Smooth muscle cell of the brain vasculature (primary cell): ENCODE measurements around the gene AQP4.

Source experiments
- DNase-seq: peaks from one replicate; pipeline ENCODE4 v3.0.0-alpha.2; 2012; ENCODE audit warnings: low read depth, low spot score

The AQP4 gene

DNA sequence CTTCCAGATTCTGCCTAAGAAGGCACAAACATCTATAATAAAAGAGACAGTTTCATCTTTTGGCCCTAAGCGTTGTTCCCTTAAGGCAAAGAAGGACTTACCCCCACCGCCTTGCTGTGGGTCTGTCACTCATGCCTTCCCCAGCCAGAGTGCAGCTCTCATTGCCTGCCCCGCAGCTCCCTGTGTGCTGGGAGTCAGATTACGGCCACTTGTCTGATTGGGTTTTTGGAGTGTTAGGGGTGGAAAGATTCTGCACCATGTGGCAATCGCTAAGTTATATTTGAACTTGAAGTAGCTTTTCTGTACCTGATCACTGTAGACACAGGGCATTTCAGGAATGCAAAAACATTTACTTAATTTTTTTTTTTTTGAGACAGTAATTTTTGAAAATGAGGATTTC lies at the start of gene AQP4:
Gene AQP4 (minus strand): TSS at position 151 of the 400 bp plus-strand sequence. CDS start 18 bp downstream, at position 133.
- DNase-seq = no peak

- no peak for DNase-seq
These were observed 46.3 kb upstream of the AQP4 start for GRCh38 chr18:26911840-26912239.

DNA sequence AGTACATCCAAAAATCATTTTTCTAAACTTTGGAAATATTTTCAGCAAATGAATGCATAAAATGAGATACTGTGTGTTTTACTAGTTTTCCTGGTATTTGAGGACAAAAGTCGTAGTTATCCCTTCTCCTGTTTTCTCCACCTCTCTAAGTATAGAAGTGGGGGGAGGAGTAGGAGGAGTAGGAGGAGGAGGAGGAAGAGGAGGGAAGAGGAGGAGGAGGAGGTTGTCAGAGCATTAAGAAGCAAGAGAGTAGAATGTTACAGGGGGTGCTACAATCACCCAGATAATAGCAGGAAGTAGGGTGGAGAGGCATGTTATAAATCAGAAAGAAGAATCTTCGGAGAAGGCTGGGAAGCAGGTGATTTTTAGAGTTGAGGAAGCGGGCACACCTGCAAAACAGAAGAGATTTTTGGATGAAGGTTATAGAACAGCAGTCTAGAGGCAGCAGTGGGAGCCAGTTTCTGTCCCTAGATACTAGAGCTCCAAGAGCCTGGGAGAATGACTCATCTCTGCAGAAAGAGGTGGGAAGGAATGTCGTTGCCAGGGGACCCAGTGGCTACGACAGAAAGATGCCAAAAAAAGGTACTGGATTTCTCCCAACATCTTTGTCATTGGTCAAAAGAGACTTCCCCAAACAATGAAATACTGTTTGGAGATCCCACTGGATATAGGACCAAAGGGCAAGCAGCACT lies 44.2 kb upstream of the AQP4 start:
- no peak for DNase-seq

DNA sequence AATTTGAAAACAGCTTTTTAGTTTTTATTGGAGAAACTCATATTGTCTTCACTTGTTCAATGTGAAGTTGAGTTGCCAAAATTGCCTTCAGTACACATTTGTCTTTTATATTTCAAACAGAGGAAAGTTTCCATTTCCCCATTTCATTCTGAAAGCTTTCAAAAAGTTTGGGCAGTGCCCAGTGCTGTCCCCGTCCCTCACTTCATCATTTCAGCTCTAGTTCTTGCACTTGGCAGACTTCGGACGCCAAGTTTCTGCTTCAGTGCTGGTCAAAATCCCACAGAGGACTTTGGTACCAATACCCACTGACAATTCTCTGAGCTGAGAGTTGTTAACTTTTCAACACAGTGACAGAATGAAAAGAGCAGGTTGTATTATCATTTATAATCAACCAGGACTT lies 43.4 kb upstream of the AQP4 start:
- DNase-seq = no peak

DNA sequence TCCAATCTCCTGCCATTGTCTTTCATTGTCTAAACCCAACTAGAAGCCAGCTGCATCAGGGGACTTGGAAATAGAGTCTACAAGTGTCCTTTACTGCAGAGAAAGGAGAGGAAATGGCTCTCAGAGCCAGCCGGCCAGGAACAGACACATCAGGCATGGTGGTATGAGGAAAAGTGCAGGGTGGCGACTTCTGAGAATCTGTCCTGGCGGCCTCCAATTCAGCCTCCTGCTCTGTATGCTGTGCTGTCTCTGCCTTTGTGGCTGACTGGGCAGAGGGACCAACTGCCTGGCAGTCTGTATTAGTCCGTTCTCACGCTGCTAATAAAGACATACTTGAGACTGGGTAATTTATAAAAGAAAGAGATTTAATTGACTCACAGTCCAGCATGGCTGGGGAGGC lies 36.8 kb upstream of the AQP4 start:
- DNase-seq = no peak

DNA sequence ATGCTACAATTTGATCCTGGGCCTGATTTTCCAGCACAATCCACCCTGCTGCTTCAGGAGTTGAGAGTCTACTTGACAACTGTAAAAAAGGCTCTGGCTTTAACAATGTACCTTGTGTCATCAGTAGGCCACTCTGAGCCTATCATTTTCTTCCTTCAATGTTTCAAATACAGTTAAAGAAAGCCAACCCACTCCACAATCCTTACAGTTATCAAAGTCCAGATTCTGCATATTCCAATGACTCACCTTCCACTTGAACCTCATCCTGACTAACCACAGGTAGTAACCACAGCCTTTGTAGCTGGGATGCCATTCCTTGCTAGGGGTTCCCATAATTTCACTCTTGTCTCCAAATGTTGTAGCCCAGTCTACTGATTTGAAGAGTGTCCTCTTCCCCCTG lies 35.5 kb upstream of the AQP4 start:
- DNase-seq = no peak

- no peak for DNase-seq
These were observed 28.9 kb upstream of the AQP4 start for GRCh38 chr18:26894426-26894825.

GRCh38 chr18:26893996-26894395 lies 28.5 kb upstream of the AQP4 start:
- no peak for DNase-seq

- no peak for DNase-seq
These were observed 22.8 kb upstream of the AQP4 start for GRCh38 chr18:26888259-26888658.

DNA sequence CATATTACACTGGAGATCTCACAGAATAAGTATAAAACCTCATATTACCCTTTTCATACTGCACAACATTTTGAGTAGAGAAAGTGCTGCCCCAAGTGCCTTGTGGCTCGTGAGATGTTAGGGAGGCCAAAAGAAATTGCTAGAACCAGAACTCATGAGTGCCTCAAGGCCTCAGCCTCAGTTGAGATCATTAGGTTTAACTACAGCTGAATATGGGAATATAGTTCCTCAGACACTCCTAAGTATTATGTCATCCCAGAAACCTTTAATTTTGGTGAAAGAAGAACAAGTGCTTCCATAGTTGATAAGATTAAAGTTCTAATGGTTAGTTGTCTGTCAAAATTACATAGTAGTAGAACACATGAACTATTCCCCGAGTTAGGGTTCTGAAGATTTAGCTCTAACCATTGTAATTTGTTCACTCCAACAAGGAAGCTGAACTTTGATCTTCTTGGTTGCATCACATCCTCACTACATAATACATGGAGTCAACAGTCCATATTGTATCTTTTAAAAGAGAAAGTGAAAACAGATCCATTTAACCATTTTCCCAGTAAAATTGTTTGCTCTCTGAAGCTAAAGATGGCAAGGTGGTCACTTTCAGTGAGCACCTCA lies 9.6 kb upstream of the AQP4 start:
- no peak for DNase-seq

GRCh38 chr18:26874283-26874682 lies 8.8 kb upstream of the AQP4 start:
- DNase-seq = no peak

DNA sequence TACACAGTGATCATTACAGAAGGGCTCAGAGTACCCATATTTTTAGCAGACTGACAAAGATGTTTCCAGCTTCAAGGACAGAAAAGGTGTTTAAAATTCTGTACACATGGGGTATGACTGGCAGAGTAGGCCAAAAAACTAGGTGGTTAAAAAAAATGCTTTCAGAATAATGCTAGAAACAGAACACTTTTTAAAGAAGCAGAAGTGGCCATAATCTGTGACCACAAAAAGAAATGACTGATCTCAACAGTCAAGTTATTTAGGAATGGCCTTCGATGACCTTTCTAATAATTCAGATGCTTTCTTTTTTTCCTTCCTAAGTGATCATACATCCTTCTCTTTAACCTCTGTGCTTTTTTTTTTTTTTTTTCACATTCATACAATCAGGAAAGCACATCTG lies 4.1 kb upstream of the AQP4 start:
- no peak for DNase-seq

GRCh38 chr18:26868968-26869586 lies 3.6 kb upstream of the AQP4 start:
- DNase-seq = no peak

DNA sequence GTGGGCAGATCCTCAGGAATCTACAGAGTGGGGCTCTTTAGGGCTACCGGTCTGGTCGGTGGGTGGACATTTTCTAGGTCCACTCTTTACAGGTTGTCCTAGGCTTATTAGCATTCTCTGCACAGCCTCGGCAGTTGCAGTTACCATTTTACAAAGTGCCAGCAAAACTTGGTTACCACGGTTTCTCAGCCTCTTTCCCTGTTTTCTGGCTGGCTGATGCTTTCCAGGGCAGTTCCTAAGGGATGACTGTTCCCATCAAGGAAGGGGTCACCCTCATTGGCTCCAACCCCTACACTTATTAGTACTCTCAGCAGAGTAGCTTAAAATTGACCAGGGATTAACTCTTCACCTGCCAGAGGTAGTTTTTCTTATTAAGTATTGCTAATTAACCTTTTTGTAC lies 2.0 kb upstream of the AQP4 start:
- no peak for DNase-seq

GRCh38 chr18:26864658-26865057 lies 849 bp downstream of the AQP4 start:
- DNase-seq = no peak

- no peak for DNase-seq
These were observed 1.5 kb downstream of the AQP4 start for GRCh38 chr18:26863921-26864497.

DNA sequence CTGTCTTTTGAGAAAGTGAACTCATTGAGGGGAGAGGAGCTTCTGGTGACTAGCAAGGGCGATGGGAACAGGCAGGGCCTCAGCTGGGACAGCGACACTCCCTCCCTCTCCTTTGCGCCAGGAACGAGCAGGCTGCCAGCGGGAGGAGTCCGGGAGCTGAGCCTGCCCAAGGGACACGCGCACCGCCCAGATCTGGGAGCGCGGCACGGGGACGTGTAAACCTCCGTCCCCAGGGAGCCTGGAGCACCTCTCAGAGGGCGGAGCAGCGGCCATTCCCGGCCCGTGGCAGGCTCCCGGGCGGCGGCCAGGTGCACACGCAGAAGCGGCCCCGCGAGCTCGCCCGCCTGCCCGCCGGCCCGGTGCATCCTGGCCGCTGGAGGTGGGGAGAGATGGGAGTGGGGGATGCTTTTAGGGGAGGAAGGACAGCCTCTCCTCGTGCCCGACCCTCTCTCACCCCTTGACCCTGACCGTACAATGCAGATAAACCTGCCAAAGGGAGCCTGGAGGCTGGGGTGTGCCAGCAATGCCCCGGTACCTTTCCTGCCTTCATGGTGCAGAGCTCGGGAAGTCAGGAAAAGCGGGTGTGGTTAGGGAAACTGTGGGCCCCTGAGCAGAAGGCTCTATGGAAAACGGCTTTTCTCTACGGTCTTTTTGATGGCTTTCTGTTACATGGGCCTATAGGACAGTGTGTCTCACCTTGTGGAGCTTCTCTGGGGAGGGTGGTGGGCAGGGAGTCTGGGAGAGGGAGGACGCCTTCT lies 2.2 kb downstream of the AQP4 start:
- DNase-seq = no peak

- no peak for DNase-seq
These were observed 3.4 kb downstream of the AQP4 start for GRCh38 chr18:26862084-26862483.

DNA sequence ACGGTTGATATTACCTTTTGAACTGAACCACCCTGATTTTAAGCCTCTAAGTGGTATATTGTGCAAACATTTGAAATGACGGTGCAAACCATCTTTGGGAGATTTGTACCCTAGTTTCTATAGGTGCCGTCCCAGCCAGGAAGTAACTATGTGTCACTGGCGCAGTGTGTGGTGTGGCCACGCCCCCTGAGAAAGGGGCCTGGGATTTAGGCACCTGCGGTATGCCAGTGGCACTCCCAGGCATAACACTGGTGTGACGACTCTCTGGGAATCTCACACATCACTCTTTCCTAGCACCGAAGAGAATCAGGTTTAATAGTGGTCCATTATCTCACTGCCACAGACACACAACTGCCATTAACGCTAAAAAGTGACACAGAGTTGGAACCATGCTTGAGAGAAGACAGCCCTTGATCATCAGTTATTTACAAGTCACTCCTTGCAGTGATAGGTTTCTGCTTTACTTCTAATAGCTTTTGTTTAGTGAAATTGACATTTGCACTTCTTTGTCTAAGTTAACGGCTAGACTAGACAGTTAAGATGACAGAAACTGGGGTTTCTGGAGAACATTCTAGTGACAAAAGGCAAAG lies 11.1 kb downstream of the AQP4 start:
- no peak for DNase-seq

DNA sequence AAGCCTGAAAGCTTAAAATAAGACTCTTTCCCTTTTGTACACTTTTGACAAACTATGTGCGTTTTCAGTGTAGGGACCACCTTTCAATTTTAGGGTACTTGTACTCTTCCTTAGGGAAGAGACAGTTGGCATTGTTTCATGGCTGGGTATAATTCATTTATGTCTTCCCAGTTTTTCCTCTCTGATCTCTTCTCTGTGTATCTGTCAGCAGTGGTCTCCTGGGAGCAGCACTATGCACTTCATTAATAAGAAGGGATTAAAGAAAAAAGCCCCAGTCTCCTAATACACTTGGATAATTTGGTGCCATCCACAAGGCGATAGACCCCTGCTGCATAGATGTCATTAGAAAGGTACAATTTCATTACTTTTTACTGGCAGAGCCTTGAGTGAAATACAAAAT lies 12.1 kb downstream of the AQP4 start:
- DNase-seq = no peak

GRCh38 chr18:26843760-26844159 lies 21.7 kb downstream of the AQP4 start:
- no peak for DNase-seq

DNA sequence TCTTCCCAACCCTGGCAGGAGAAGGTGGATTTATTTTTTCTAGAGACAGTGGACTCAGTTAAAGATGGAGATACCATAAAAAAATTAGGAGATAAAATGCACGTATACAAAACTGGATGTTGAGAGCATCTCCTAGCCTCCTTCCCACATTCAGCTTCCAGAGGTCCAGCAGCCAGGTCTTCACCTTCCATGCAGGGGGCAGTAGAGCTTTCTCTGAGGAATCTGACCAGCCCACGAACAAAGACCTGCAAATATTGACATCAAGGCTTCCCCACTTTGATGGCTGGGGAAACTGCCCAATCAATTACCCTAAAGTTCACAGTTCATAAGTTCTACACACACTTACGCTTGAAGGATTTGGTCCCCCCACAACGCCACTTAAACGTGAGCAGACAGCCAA lies 24.5 kb downstream of the AQP4 start:
- DNase-seq = no peak
